DMS114 treated with DMSO at 0.1 percent for 48 hours (cell line): ENCODE measurements around the gene TSHR.

Experiments
- DNase-seq: peaks from one replicate; lab custom pipeline; 2025; ENCODE audit not compliant: unreplicated experiment; lab: John Stamatoyannopoulos, UW

TSHR gene

DNA sequence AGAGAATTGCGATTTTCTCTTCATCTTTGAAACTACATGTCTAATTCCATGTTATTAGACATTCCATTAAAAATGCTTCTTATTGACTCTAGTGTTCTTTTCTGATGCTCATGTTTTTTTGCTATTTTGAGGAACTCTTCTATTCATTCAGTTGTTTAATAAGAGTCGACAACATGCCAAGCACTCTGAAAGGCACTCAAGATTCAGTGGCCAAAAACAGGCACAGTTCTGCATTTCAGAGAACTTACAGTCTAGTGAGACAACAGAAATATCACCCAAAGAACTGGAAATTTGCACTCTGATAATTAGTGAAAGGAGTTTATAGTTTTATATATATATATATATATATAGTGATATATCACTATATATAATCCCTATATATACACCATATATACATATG is 111.7 kb downstream of the TSHR start:
- no peak for DNase-seq

- DNase-seq: no peak
Observed at GRCh38 chr14:81068176-81068782, 112.9 kb downstream of the TSHR start.

DNA sequence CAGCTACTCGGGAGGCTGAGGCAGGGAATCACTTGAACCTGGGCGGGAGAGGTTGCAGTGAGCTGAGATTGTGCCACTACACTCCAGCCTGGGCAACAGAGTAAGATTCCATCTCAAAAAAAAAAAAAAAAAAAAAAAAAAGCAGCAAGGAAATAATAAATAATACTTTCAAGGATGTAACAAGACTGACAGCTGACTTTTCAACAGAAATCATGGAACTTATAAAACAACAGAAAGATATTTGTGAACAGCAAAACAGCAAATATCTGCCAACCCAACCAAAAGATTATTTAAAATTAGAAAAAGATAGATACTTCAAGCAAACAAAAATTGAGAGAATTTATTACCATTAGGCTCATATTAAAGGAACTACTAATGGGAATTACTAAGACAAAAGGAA is 115.1 kb downstream of the TSHR start:
- no peak for DNase-seq

DNA sequence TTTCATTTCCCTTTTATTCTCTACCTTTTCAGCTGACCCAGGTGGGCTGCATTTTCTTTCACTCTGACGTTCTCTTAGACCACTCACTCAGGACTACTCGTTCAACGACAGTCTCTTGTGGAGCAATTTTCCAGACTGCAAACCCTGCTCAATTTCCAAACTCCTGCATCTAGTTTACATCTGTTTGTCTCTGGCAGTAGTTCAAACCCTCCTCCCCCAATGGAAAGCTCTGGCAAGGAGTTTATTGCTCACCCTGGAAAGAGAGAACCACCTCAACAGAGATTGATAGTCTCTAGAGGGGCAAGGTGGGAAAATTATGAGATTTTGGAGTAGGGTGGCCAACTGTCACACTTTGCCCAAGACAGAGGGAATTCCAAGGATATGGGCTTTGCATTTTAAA is 130.2 kb downstream of the TSHR start:
- DNase-seq: no peak

DNA sequence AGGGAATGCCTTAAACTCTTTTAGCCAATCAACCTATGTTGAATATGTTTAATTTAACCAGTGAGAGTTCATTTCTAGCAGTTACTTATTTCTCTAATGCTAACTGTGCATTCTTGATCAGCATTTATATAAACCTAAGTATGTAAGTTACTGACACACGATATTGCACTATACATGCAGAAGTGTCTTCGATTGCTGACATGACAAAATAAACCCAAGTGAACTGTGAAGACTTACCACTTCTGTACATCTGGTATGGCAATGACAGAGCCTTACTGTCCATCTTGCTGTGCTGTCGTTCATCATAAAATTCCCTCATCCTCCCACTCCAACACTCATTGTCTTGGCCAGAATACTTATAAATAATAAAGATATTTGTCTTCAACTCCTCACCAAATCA is 131.8 kb downstream of the TSHR start:
- DNase-seq: no peak

DNA sequence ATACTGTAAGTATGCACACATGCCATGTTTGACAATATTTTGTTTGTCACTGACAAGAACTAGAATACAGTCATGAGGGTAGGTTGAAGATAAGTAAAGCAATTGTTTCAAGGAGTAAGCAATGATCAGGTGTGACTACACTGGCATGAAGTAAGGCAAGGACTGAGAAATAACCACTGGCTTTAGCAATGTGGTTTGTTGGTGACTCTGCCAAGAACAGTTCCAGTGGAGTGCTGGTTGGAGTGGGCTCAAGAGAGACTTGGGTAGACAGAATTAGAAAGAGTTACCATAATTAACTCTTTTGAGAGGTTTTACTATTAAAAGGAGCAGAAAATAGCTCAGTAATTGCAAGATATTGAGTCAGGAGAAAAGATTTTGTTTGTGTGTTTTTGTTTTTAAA is 135.7 kb downstream of the TSHR start:
- DNase-seq: no peak

DNA sequence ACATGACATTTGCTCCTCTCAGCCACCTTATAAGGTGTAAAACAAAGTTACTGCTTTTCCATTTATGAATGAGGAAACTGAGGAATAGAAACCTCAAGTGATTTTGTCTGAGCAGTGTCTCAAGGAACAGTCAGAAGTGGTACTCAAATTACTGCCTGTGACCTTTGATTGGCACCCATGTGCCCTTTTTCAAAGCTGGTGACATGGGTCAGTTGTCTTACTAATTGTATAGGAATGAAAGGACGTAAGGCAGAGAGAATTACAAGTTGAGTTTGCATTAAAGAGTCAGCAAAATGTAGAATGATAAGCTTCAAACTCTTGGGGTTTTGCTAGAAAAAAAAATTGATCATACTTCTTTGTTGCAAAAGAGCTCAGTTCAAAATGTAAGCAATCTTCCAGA is 136.2 kb downstream of the TSHR start:
- no peak for DNase-seq

- no peak for DNase-seq
Observed at GRCh38 chr14:81093651-81094050, 138.2 kb downstream of the TSHR start.

- no peak for DNase-seq
Observed at GRCh38 chr14:81095539-81095938, 140.1 kb downstream of the TSHR start.

DNA sequence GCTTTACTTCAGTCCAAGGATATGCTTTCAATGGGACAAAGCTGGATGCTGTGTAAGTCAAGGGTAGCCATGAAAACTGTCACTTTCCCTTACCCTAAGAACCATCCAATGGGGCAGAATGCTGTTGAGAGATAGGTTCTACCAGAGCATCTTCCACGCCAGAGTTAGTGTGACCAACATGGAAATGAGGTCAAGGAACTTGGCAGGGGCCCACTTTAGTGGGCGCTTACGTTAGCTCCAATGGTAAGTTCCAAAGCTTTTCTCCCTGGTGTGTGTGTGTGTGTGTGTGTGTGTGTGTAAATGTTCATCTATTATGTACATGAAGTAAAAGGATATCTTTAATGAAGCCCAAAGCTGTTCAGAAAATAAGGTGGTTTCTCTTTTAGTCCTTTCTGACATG is 141.2 kb downstream of the TSHR start:
- DNase-seq: no peak

GRCh38 chr14:81102217-81102616 is 146.8 kb downstream of the TSHR start:
- DNase-seq: no peak

GRCh38 chr14:81103443-81103842 is 148.0 kb downstream of the TSHR start:
- no peak for DNase-seq

DNA sequence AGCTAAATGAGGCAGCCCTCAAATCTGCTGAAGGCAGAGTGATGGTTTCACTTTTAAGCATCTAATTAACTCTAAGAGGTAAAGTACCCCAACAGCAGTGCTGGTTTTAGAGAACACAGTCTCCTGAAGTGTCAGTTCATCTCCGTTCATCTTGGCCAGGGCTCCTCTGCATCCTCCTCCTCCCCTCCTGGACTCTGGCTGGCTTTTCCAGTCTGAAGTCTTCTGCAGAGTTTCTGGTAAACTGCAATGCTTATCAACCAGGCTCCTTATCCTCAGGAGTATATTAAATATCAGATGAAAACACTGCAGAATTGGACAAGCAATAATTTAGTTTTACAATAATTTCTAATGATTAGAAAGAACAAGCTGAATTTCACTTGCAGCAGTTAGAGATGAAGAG is 150.0 kb downstream of the TSHR start:
- no peak for DNase-seq

DNA sequence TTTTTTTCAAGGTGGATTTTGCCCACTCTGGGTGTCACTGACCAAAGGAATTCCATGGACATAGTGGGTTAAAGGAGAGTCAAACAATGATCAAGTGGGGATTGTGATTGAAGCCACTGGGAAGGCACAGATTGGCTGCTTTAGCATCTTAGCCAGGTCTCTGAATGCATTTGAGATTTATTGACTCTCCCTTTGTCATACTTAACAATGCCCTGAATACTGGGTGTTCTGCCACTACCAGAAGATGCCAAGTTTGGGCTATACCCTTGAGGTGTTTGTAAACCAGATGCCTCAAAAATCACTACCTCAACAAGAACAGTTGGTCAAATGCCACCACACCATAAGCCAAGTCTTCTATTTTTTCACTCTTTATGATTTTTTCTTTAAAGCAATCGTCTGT is 150.5 kb downstream of the TSHR start:
- no peak for DNase-seq

DNA sequence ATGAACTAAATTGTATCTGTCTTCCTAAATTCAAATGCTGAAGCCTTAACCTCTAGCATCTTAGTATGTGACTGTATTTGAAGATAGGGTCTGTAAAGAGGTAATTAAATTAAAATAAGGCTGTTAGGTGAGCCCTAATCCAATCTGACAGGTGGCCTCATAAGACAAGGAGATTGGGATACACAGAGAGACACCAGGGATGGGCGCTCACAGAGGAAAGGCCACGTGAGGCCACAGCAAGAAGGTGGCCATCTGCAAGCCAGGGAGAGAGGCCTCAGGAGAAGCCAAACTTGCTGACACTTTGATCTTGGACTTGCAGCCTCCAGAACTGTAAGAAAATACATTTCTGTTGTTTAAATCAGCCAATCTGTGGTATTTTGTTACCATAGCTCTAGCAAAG is 154.8 kb downstream of the TSHR start:
- DNase-seq: no peak

GRCh38 chr14:81113176-81113575 is 157.8 kb downstream of the TSHR start:
- DNase-seq: no peak

DNA sequence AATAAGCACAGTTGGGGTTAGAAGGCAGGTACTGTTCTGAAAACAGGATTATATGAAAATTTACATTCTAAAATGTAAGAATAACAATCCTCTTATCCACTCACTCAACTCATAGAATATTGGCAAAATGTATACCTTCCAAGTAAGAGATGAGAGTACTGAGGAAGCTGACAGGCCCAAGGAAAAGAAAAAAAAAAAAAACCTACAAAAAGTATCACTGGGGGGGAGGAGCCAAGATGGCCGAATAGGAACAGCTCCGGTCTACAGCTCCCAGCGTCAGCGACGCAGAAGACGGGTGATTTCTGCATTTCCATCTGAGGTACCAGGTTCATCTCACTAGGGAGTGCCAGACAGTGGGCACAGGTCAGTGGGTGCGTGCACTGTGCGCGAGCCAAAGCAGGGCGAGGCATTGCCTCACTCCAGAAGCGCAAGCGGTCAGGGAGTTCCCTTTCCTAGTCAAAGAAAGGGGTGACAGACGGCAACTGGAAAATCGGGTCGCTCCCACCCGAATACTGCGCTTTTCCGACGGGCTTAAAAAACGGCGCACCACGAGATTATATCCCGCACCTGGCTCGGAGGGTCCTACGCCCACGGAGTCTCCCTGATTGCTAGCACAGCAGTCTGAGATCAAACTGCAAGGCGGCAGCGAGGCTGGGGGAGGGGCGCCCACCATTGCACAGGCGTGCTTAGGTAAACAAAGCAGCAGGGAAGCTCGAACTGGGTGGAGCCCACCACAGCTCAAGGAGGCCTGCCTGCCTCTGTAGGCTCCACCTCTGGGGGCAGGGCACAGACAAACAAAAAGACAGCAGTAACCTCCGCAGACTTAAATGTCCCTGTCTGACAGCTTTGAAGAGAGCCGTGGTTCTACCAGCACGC is 158.8 kb downstream of the TSHR start:
- DNase-seq: peak; percentile 6

DNA sequence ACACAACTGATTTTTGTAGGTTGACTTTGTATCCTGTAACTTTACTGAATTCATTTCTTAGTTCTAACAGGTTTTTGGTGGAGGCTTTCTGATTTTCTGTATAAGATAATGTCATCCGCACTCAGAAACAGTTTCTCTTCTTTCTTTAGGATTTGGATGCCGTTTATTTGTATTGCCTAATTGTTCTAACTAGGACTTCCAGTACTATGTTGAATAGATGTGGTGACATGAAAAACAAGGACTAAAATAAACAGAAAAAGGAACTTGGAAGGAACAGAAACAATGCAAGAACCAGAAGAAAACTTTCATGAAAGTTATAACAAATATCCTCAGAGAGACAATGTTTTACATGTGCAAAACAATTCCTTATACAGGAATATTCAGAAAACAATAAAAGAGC is 165.1 kb downstream of the TSHR start:
- no peak for DNase-seq

DNA sequence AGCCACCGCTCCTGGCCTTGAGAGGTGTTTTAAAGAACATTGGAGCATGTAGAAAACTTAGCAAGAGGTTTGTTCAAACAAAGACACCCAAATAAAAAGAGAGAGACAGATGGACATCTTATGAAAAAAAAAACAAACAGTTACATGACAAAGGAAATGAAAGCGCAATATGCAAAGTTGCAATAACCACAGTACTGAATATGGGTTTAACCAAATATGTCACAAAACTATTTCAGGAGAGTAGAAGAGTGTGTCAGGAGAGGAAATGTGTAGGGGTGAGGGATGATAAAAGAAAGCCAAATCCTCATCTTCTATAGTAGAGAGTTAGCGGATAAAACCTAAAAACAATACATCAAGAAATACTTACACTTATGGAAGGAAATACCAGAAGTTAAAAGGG is 166.9 kb downstream of the TSHR start:
- no peak for DNase-seq

DNA sequence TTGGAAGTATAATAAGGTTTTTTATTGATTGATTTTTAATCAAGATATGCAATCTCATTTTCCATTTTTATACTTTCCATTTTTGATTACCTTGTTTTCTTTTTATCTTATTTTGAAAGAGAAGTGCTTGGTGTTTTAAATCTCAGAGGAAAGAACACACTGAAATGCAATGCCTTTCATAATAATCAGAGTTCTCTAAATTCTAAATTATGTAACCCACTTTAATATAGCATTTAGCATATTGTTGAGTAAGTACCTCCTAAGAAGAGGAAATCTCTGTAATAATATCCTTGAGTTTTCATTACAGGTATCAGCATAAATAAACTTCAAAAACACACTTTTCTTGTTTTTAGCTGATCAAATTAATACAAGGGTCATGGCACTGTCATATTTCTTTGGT is 168.4 kb downstream of the TSHR start:
- DNase-seq: no peak

DNA sequence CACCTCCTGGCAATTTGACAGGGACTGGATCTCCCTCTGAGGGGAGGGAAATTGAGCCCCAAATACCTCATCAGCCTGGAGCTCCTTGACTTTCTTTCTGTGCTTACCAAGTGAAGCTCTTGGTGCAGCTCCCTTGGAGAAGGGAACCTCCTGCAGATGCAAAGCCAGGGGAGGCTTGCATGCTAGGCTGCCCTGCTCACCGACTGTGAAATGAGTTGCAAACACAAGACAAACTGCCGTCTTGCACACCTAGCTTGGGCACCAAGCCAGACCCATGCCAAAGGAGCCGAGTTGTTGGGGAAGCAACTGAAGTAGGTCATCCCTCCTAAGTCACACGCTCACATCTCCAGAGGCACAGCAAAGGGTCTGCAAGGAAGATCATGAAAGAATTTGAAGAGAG is 170.1 kb downstream of the TSHR start:
- DNase-seq: no peak

DNA sequence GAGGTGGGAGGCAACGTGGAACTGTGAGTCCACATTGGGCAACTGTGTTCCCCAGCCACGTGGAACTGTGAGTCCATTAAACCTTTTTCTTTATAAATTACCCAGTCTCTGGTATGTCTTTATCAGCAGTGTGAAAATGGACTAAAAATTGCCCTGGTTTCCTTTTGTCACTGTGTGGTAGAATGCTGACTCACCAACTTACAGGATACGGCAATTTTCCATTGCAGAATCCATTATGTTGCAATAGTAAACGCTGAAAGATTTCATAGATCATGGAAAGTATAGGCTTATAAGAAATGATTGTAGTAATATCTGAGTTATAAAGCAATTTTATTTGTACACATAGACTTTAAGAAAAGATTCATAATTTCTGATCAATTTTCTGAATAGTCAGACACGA is 172.4 kb downstream of the TSHR start:
- DNase-seq: no peak

GRCh38 chr14:81129242-81129641 is 173.8 kb downstream of the TSHR start:
- DNase-seq: no peak
